Measurements from ENCODE around the gene GPR27.
A peak's percentile ranks its signal among the peaks of the same experiment; 100 is the strongest.

GPR27 gene

DNA sequence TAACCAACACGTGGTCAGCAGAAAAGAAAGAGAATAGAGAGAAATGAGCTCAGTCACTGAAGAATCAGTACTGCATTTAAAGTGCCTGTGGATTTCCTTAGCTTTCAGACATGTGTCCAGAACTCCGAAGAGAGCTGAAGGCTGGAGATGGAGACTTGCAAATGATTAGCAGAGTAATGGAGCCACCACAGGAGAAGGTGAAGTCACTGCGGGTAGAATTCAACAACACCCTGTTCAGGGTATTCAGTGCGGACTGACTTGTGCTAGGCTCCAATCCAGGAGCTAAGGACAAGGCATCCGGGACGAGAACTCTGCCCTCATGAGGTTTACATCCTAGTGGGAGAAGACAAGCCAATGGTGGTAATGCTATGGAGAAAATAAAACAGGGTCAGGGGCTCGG lies 32.7 kb upstream of the GPR27 start:
- Histone ChIP-seq H3K9me3 (ENCODE audit: control insufficient read depth, insufficient read depth, low read length) (no peaks in the 10 kb centered on the region), H3K27ac (ENCODE audit: low read length) (no peak overlapping the region), H3K36me3 (ENCODE audit: control insufficient read depth, insufficient read depth, low read length) (no peaks in the 10 kb centered on the region; the same call in 1 of the 2 replicates), H3K4me1 (ENCODE audit: control insufficient read depth, insufficient read depth, low read length) (no peaks in the 10 kb centered on the region), H3K4me3 (ENCODE audit: low read length) (no peak overlapping the region), H3K27me3 (ENCODE audit: control insufficient read depth, insufficient read depth, low read length) (peaks cover 6% of the 10 kb centered on the region; the same call in 1 of the 2 replicates)
- DNase-seq (ENCODE audit: low read depth, low spot score): no peak
- no CpG with 5 or more reads among the region's 7 CpGs for WGBS (ENCODE audit: insufficient coverage, insufficient read length)

DNA sequence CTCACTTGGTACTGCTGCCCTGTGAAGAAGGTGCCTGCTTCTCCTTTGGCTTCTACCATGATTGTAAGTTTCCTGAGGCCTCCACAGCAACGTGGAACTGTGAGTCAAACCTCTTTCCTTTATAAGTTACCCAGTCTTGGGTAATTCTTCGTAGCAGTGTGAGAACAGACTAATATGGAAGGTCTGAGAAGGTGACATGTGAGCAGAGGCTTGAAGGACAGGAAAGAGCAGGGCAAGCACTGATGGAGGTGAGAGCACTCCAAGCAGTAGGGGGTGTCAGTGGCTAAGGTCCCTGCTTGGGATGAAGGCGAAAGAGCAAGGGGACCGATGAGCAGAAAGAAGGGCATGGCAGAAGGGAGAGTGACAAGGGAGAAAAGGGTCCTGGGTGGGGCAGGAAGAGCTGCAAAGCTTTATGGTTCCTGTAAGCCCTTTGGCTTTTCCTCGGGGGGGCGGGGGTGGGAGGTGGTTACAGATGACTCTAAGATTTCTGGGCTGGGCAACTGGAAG lies 32.0 kb upstream of the GPR27 start:
- Histone ChIP-seq H3K27me3 (ENCODE audit: control insufficient read depth, insufficient read depth, low read length) (peaks cover 6% of the 10 kb centered on the region; the same call in 1 of the 2 replicates), H3K9me3 (ENCODE audit: control insufficient read depth, insufficient read depth, low read length) (no peaks in the 10 kb centered on the region), H3K4me3 (ENCODE audit: low read length) (no peak overlapping the region), H3K4me1 (ENCODE audit: control insufficient read depth, insufficient read depth, low read length) (no peaks in the 10 kb centered on the region), H3K27ac (ENCODE audit: low read length) (no peak overlapping the region), H3K36me3 (ENCODE audit: control insufficient read depth, insufficient read depth, low read length) (no peaks in the 10 kb centered on the region; the same call in 1 of the 2 replicates)
- DNase-seq (ENCODE audit: low read depth, low spot score): no peak
- no CpG with 5 or more reads among the region's 6 CpGs for WGBS (ENCODE audit: insufficient coverage, insufficient read length)

DNA sequence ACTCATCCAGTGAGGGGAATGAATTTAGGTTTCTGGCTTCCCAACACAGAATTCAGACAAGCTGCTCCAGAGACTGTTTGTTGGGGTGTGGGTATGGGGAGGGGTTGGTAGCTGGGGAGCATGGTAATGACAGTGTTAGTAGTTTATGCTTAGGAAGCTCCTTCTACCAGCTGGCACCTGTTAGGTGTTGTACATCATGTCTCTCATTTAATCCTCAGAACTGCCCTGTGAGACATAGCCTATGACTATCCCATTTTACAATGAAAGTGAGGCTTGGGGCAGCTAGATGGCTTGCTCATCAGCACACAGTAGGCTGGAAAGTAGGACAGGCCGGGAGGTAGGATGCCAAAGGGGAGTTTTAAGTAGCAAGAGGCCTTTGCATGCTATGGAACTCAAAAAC lies 31.0 kb upstream of the GPR27 start:
- Histone ChIP-seq H3K36me3 (ENCODE audit: control insufficient read depth, insufficient read depth, low read length) (no peaks in the 10 kb centered on the region; the same call in 1 of the 2 replicates), H3K9me3 (ENCODE audit: control insufficient read depth, insufficient read depth, low read length) (no peaks in the 10 kb centered on the region), H3K27me3 (ENCODE audit: control insufficient read depth, insufficient read depth, low read length) (peaks cover 6% of the 10 kb centered on the region; the same call in 1 of the 2 replicates), H3K4me3 (ENCODE audit: low read length) (no peak overlapping the region), H3K27ac (ENCODE audit: low read length) (no peak overlapping the region), H3K4me1 (ENCODE audit: control insufficient read depth, insufficient read depth, low read length) (no peaks in the 10 kb centered on the region)
- no peak for DNase-seq (ENCODE audit: low read depth, low spot score)
- no CpG with 5 or more reads among the region's 1 CpG for WGBS (ENCODE audit: insufficient coverage, insufficient read length)

DNA sequence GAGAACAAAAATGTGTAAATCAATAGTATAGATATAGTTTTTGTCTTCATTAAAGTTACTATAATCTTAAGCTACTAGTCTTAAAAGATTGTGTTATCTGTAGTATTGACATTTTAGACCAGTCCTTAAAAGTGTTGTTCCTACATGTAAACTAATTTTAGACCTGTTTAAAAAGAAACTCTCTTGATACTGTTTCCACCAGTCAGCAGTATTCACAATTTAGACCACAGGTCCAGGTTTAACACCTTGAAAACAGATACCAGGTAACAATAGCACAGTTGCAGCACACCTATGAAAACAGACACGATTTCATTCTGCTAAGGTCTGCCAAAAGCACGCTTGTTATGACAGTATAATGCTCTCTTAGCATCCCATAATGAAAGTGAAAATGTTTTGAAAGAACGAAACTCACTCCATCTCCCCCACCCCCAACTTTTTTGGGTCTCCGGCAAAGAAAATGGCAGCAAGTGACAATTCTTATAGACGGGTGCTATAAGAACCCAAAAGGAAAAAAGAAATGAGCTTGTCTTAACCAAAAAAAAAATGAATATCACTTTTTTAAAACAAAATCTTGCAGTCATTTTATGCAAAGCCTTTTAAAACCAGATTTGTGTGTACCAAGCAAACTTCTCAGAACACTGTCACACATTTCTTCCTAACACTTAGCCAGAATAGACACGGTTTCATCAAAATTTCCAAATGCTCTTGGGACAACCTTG lies 30.0 kb upstream of the GPR27 start:
- no peaks in the 10 kb centered on the region; the same call in 1 of the 2 replicates for H3K36me3 ChIP-seq (ENCODE audit: control insufficient read depth, insufficient read depth, low read length)
- H3K27me3 ChIP-seq (ENCODE audit: control insufficient read depth, insufficient read depth, low read length): peaks cover 6% of the 10 kb centered on the region; the same call in 1 of the 2 replicates
- H3K4me1 ChIP-seq (ENCODE audit: control insufficient read depth, insufficient read depth, low read length): no peaks in the 10 kb centered on the region
- no peak for DNase-seq (ENCODE audit: low read depth, low spot score)
- H3K4me3 ChIP-seq (ENCODE audit: low read length): no peak overlapping the region
- WGBS (ENCODE audit: insufficient coverage, insufficient read length): no CpG with 5 or more reads among the region's 6 CpGs
- no peak overlapping the region for H3K27ac ChIP-seq (ENCODE audit: low read length)
- H3K9me3 ChIP-seq (ENCODE audit: control insufficient read depth, insufficient read depth, low read length): no peaks in the 10 kb centered on the region

DNA sequence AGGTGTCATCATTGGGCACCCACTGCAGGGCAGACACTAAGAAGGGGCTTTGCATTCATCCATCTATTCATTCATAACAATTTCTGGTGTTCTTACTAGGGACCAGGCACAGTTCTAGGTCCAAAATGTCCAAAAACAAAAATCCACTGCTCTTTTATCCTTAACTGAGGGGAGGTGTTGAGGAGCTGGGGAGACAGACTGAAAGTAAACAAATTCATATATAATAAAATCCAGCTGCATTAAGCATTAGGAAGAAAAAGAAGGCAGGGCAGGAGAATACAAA lies 29.5 kb upstream of the GPR27 start:
- DNase-seq (ENCODE audit: low read depth, low spot score): no peak
- Histone ChIP-seq H3K4me3 (ENCODE audit: low read length) (no peak overlapping the region), H3K36me3 (ENCODE audit: control insufficient read depth, insufficient read depth, low read length) (no peaks in the 10 kb centered on the region; the same call in 1 of the 2 replicates), H3K27me3 (ENCODE audit: control insufficient read depth, insufficient read depth, low read length) (peaks cover 6% of the 10 kb centered on the region; the same call in 1 of the 2 replicates), H3K9me3 (ENCODE audit: control insufficient read depth, insufficient read depth, low read length) (no peaks in the 10 kb centered on the region), H3K4me1 (ENCODE audit: control insufficient read depth, insufficient read depth, low read length) (peaks cover 1% of the 10 kb centered on the region; the same call in 1 of the 2 replicates), H3K27ac (ENCODE audit: low read length) (no peak overlapping the region)

DNA sequence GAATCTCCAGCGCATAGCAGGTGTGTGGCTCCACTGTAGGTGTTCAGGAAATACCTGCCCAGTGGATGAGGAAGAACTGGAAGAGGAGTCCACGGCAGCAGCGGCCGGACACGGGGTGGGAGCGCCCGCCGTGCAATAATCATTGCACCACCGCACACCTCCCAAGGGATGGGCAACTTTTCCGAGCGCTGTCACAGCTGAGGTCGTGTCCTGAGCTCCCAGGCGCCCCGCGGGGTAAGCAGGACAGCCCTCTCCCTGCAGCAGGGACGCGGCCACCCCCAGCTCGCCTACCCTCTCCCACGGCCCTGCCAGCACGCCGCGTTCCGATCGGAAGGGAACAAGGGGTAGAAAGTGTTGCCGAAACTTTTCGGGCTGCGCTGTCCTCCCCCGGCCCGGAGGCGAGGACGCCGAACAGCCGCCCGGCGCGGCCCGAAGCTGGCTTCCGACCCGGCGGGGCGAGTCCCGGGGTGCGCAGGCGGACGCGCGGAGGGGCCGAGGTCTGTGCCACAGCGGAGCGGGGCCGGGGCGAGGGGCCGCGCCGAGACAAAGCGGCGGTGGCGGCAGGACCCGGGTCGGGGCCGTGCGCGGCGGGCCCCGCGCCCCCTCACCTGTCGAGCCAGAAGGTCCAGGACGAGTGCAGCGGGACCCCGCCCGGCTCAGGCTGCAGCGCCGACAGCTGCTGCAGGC lies 28.9 kb upstream of the GPR27 start:
- Histone ChIP-seq H3K4me3 (ENCODE audit: low read length) (peak overlapping the region; percentile 88), H3K27ac (ENCODE audit: low read length) (no peak overlapping the region), H3K9me3 (ENCODE audit: control insufficient read depth, insufficient read depth, low read length) (no peaks in the 10 kb centered on the region), H3K36me3 (ENCODE audit: control insufficient read depth, insufficient read depth, low read length) (no peaks in the 10 kb centered on the region; the same call in 1 of the 2 replicates), H3K27me3 (ENCODE audit: control insufficient read depth, insufficient read depth, low read length) (peaks cover 6% of the 10 kb centered on the region; the same call in 1 of the 2 replicates), H3K4me1 (ENCODE audit: control insufficient read depth, insufficient read depth, low read length) (peaks cover 4% of the 10 kb centered on the region; the same call in 1 of the 2 replicates)
- DNase-seq (ENCODE audit: low read depth, low spot score): no peak
- no CpG with 5 or more reads among the region's 73 CpGs for WGBS (ENCODE audit: insufficient coverage, insufficient read length)

DNA sequence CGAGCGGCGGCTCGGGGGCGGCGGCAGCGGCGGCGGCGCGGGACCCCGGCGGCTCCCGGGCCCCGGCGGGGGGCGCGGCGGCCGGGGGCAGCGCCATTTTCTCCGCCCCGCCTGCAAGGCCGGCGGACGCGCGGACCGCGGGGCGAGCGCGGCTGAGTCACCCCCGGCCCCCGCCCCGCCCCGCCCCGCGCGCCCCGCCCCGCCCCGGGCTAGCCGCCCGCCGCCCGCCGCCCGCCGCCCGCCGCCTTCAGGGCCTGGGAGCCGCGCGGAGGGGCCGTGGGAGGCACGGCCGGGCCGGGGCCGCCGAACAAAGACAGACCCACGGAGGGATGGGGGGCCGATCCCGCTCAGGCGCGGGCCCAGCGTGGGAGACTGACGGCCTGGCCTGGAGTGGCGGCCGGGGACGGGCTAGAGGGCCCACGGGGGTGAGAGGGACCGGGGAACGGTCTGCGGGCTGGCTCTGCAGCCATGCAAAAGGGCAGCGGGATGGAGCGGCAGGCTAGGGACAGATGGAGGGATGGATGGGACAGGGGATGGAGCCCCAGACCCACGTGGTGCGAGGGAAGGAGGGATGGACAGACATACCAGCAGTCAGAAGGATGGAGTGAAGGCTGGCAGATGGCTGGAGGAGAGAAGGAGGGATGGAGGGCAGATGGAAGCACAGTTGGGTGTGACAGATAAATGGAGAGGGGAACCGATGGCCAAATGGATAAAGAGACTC lies 28.2 kb upstream of the GPR27 start, which contains the start of gene EIF4E3:
TSS of gene EIF4E3 (minus strand) at position 132 of the 721 bp plus-strand sequence. CDS start at position 97, 35 bp downstream.
- no CpG with 5 or more reads among the region's 80 CpGs for WGBS (ENCODE audit: insufficient coverage, insufficient read length)

DNA sequence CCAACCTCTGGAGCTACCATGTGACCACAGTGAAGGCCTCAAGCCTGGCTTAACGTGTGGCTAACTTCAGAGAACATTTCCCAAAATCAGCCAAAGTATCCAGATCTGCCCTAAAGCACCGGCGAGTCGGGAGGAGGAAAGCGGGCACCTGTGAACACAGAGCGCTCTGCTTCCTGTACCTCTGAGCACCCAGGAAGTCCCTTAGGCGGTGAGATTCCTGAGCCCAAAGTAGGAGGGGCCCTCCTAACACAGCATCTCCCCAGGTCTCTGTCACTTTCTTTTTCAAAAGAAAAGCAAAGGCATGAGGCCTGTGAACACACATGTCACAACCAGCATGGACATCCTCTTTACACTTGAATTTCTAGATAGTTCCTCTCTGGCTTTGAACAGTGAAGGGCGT lies 27.5 kb upstream of the GPR27 start:
- WGBS (ENCODE audit: insufficient coverage, insufficient read length): no CpG with 5 or more reads among the region's 8 CpGs
- H3K27me3 ChIP-seq (ENCODE audit: control insufficient read depth, insufficient read depth, low read length): peaks cover 6% of the 10 kb centered on the region; the same call in 1 of the 2 replicates

More for the DNA sequence above, 28.2 kb upstream of the GPR27 start, which contains the start of gene EIF4E3:
- Histone ChIP-seq H3K27ac (ENCODE audit: low read length) (no peak within 1 kb of the TSS), H3K4me1 (ENCODE audit: control insufficient read depth, insufficient read depth, low read length) (peaks cover 4% of the 10 kb centered on the region; the same call in 1 of the 2 replicates), H3K4me3 (ENCODE audit: low read length) (peak within 1 kb of the TSS; percentile 88), H3K27me3 (ENCODE audit: control insufficient read depth, insufficient read depth, low read length) (peaks cover 6% of the 10 kb centered on the region; the same call in 1 of the 2 replicates), H3K9me3 (ENCODE audit: control insufficient read depth, insufficient read depth, low read length) (no peaks in the 10 kb centered on the region), H3K36me3 (ENCODE audit: control insufficient read depth, insufficient read depth, low read length) (no peaks in the 10 kb centered on the region; the same call in 1 of the 2 replicates)
- no peak for DNase-seq (ENCODE audit: low read depth, low spot score)

DNA sequence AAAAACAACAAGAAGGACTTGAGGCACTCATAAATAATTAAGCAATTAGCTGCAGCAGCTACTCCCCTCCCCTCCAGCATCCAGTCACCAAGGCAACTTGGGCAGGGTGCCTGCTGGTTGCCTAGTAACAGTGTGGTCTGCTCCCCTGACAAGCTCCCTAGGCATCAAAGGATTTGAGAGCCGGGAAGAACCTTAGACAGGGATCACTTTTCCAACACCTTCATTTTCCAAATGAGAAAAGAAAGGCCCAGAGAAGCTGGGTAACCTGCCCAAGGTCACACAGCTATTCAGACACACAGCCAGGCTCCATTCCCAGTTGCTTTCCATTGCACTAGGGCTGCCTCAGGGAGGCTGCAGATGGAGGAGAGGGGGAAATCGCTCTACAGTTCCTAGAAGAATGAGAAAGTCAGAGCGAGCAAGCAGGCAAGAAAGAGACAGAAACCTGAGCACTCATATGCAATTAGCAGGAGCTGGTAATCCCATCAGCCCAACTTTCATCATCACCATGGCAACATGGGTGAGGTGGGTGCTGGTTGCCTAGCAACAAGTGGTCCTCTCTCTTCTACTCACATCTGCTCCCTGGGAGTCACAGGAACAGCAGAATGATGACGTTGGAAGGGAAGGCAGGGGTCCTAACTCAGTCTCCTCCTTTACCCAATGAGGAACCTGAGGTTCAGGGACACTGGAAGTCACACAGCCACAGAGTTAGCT lies 24.9 kb upstream of the GPR27 start:
- peak; percentile 75 for DNase-seq (ENCODE audit: low read depth, low spot score)
- H3K36me3 ChIP-seq (ENCODE audit: control insufficient read depth, insufficient read depth, low read length): no peaks in the 10 kb centered on the region; the same call in 1 of the 2 replicates
- peaks cover 4% of the 10 kb centered on the region; the same call in 1 of the 2 replicates for H3K4me1 ChIP-seq (ENCODE audit: control insufficient read depth, insufficient read depth, low read length)
- no peak overlapping the region for H3K4me3 ChIP-seq (ENCODE audit: low read length)
- peaks cover 3% of the 10 kb centered on the region; the same call in 1 of the 2 replicates for H3K27me3 ChIP-seq (ENCODE audit: control insufficient read depth, insufficient read depth, low read length)
- H3K9me3 ChIP-seq (ENCODE audit: control insufficient read depth, insufficient read depth, low read length): no peaks in the 10 kb centered on the region
- no CpG with 5 or more reads among the region's 4 CpGs for WGBS (ENCODE audit: insufficient coverage, insufficient read length)
- no peak overlapping the region for H3K27ac ChIP-seq (ENCODE audit: low read length)

More for the DNA sequence above, 27.5 kb upstream of the GPR27 start:
- Histone ChIP-seq H3K36me3 (ENCODE audit: control insufficient read depth, insufficient read depth, low read length) (no peaks in the 10 kb centered on the region; the same call in 1 of the 2 replicates), H3K4me1 (ENCODE audit: control insufficient read depth, insufficient read depth, low read length) (peaks cover 4% of the 10 kb centered on the region; the same call in 1 of the 2 replicates), H3K27ac (ENCODE audit: low read length) (no peak overlapping the region), H3K9me3 (ENCODE audit: control insufficient read depth, insufficient read depth, low read length) (no peaks in the 10 kb centered on the region), H3K4me3 (ENCODE audit: low read length) (no peak overlapping the region)
- DNase-seq (ENCODE audit: low read depth, low spot score): no peak

Measured in iPS DF 6.9 (cell line).